PC-3 (cell line): ENCODE data around the gene SPDEF. TPM values are rescaled to one million over a fixed set of nuclear protein-coding genes. Genes with fewer than 3 reads are reported as not detected.

Experiments
- ATAC-seq: fragments of 200-7000 bp; cut with Tn5 transposase; 2 replicates; pipeline ENCODE4 v1.9.1; 2020; ENCODE audit warnings: mild to moderate bottlenecking, moderate library complexity
- BruUV-seq: library from RNA; stranded (reverse); fragments of 400-500 nt; replicated peaks from 2 replicates; lab custom pipeline; 2021; lab: Mats Ljungman, UMichigan
- CTCF ChIA-PET: fragments of 300-600 bp; sonication (Branson Sonifier 250); formaldehyde crosslinking; loops from one replicate; lab custom pipeline; 2022; ENCODE audit warnings: antibody characterized with exemption; lab: Charles Lee
- POLR2A ChIA-PET: fragments of 300-600 bp; sonication (Branson Sonifier 250); formaldehyde crosslinking; loops from one replicate; lab custom pipeline; 2022; ENCODE audit warnings: antibody characterized with exemption; ENCODE audit not compliant: unreplicated experiment; lab: Charles Lee
- DNase-seq: peaks from one replicate; pipeline ENCODE4 v3.0.0-alpha.2; 2015
- H2AFZ ChIP-seq: fragments of 300-600 bp; sonication (generic); 2 replicates; pipeline ENCODE4 v1.6.0; 2016; ENCODE audit warnings: antibody characterized with exemption, low read length
- H3F3A ChIP-seq: fragments of 300-600 bp; sonication (generic); one replicate; pipeline ENCODE4 v1.6.0; 2017; ENCODE audit warnings: antibody characterized with exemption, low read length, control low read depth, mild to moderate bottlenecking; ENCODE audit not compliant: unreplicated experiment
- H3K27ac ChIP-seq: fragments of 300-600 bp; sonication (generic); 2 replicates; pipeline ENCODE4 v1.5.1; 2016; ENCODE audit warnings: mild to moderate bottlenecking, low read length
- H3K27me3 ChIP-seq: fragments of 300-600 bp; sonication (generic); 2 replicates; pipeline ENCODE4 v1.6.1; 2016; ENCODE audit warnings: low read length, mixed read lengths
- H3K36me3 ChIP-seq: fragments of 300-600 bp; sonication (generic); 2 replicates; pipeline ENCODE4 v1.6.1; 2016; ENCODE audit warnings: low read depth, mixed run types, low read length, mixed read lengths
- H3K4me1 ChIP-seq: fragments of 300-600 bp; sonication (generic); 2 replicates; pipeline ENCODE4 v1.5.1; 2016; ENCODE audit warnings: low read length; ENCODE audit not compliant: insufficient read depth
- H3K4me2 ChIP-seq: fragments of 300-600 bp; sonication (generic); 2 replicates; pipeline ENCODE4 v1.6.0; 2016; ENCODE audit warnings: low read length
- H3K4me3 ChIP-seq: fragments of 300-600 bp; sonication (generic); 2 replicates; pipeline ENCODE4 v1.5.1; 2016; ENCODE audit warnings: mild to moderate bottlenecking, low read length, mixed read lengths
- H3K79me2 ChIP-seq: fragments of 300-600 bp; sonication (generic); 2 replicates; pipeline ENCODE4 v1.6.1; 2017; ENCODE audit warnings: low read length, mixed read lengths
- H3K9ac ChIP-seq: fragments of 300-600 bp; sonication (generic); 2 replicates; pipeline ENCODE4 v1.6.0; 2016; ENCODE audit warnings: mild to moderate bottlenecking, low read length
- H3K9me2 ChIP-seq: fragments of 300-600 bp; sonication (generic); replicated peaks from 2 replicates; pipeline ENCODE4 v1.6.1; 2016; ENCODE audit warnings: mixed run types, low read length, mixed read lengths
- H3K9me3 ChIP-seq: fragments of 300-600 bp; sonication (generic); 2 replicates; pipeline ENCODE4 v1.6.1; 2016; ENCODE audit warnings: low read length, mixed read lengths
- H4K20me1 ChIP-seq: fragments of 300-600 bp; sonication (generic); 2 replicates; pipeline ENCODE4 v1.6.1; 2016; ENCODE audit warnings: low read length, mixed read lengths
- EZH2 ChIP-seq: fragments of 300-600 bp; sonication (generic); IDR thresholded peaks from one replicate; pipeline ENCODE4 v1.6.1; 2017; ENCODE audit warnings: antibody characterized with exemption, mild to moderate bottlenecking, low read length; ENCODE audit not compliant: unreplicated experiment
- EZH2phosphoT487 ChIP-seq: fragments of 300-600 bp; sonication (generic); IDR thresholded peaks from 2 replicates; pipeline ENCODE4 v1.6.1; 2018; ENCODE audit warnings: mild to moderate bottlenecking, antibody characterized with exemption, low read length, borderline replicate concordance
- intact Hi-C: fragments of 100-400 bp; cut with micrococcal nuclease; formaldehyde crosslinking; loops from 2 replicates; pipeline ENCODE4 v1.9.0; 2023
- total RNA-seq: library from RNA; depleted of rRNA; stranded (reverse); fragments of >200 nt; gene quantifications from 2 replicates; pipeline ENCODE4 v1.2.3, GENCODE V29; 2014
- TF ChIP-seq, protein P1 (sequence below): fragments of 300-600 bp; sonication (generic); conservative IDR thresholded peaks from 2 replicates; pipeline ENCODE4 v1.5.1; 2017; ENCODE audit warnings: antibody characterized with exemption, low read depth, mild to moderate bottlenecking, low read length

The SPDEF gene
- total RNA-seq, 1 experiment from 2014 or later, result 190 TPM

GRCh38 chr6:34506718-34507117 lies 49.4 kb downstream of the SPDEF start:
- H3K4me2 ChIP-seq, result no peak overlapping the region
- no peaks in the 10 kb centered on the region for H3K9me3 ChIP-seq
- no peak overlapping the region for H3K4me3 ChIP-seq
- BruUV-seq, result no TSS peak
- ChIA-PET POLR2A (no interaction called here), CTCF (no interaction called here)
- no peaks in the 10 kb centered on the region for H3K27me3 ChIP-seq
- H3K36me3 ChIP-seq, result no peaks in the 10 kb centered on the region
- H3F3A ChIP-seq, result no peaks in the 10 kb centered on the region
- no peak overlapping the region for H2AFZ ChIP-seq
- intact Hi-C loops, result no loop called here
- H4K20me1 ChIP-seq, result no peaks in the 10 kb centered on the region
- H3K4me1 ChIP-seq, result no peaks in the 10 kb centered on the region
- no peak overlapping the region for H3K27ac ChIP-seq
- DNase-seq, result no peak
- ATAC-seq, result no peak
- TF ChIP-seq EZH2phosphoT487 (no peak), EZH2 (no peak)
- TF ChIP-seq, protein P1, sequence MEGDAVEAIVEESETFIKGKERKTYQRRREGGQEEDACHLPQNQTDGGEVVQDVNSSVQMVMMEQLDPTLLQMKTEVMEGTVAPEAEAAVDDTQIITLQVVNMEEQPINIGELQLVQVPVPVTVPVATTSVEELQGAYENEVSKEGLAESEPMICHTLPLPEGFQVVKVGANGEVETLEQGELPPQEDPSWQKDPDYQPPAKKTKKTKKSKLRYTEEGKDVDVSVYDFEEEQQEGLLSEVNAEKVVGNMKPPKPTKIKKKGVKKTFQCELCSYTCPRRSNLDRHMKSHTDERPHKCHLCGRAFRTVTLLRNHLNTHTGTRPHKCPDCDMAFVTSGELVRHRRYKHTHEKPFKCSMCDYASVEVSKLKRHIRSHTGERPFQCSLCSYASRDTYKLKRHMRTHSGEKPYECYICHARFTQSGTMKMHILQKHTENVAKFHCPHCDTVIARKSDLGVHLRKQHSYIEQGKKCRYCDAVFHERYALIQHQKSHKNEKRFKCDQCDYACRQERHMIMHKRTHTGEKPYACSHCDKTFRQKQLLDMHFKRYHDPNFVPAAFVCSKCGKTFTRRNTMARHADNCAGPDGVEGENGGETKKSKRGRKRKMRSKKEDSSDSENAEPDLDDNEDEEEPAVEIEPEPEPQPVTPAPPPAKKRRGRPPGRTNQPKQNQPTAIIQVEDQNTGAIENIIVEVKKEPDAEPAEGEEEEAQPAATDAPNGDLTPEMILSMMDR, result no peak
- no peak overlapping the region for H3K9ac ChIP-seq
- no peaks in the 10 kb centered on the region for H3K79me2 ChIP-seq
- no peaks in the 10 kb centered on the region for H3K9me2 ChIP-seq

DNA sequence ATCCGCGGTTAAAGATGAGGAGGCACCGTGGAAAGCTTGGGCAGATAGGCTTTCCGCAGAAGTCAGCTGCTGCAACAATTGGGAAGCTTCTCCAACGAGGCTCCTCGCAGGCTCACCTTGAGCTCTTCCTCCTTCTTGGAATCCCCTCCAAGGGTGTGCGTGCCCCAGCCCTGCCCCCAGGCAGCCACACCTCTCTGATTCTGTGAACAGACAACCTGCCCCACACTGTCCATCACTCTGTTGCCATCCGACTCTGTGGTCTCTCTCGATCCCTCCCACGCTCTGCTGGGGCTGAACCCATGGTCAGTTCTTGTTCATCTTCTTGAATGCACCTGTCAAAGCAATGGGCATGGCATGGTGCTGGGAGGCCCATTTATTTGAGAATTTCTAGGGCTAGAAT lies 58.7 kb downstream of the SPDEF start:
- H3K27ac ChIP-seq, result no peak overlapping the region
- no peaks in the 10 kb centered on the region for H3K79me2 ChIP-seq
- H3K4me1 ChIP-seq, result no peaks in the 10 kb centered on the region
- no peak overlapping the region for H2AFZ ChIP-seq
- intact Hi-C loops, result no loop called here
- DNase-seq, result no peak
- H3K4me2 ChIP-seq, result no peak overlapping the region
- no peaks in the 10 kb centered on the region for H3K9me2 ChIP-seq
- BruUV-seq, result no TSS peak
- POLR2A ChIA-PET, result no interaction called here
- no peaks in the 10 kb centered on the region for H3F3A ChIP-seq
- no peak overlapping the region for H3K4me3 ChIP-seq
- no peaks in the 10 kb centered on the region; the same call in 1 of the 2 replicates for H3K9me3 ChIP-seq
- TF ChIP-seq EZH2, result no peak
- CTCF ChIA-PET, result no interaction called here
- no peaks in the 10 kb centered on the region for H3K36me3 ChIP-seq
- H4K20me1 ChIP-seq, result no peaks in the 10 kb centered on the region
- ATAC-seq, result no peak
- no peak overlapping the region for H3K9ac ChIP-seq
- no peaks in the 10 kb centered on the region for H3K27me3 ChIP-seq

GRCh38 chr6:34496103-34496685 lies 59.9 kb downstream of the SPDEF start:
- CTCF ChIA-PET, result no interaction called here

More at GRCh38 chr6:34496103-34496685, 59.9 kb downstream of the SPDEF start:
- no peak overlapping the region for H3K9ac ChIP-seq
- H3K27me3 ChIP-seq, result no peaks in the 10 kb centered on the region
- no peak for ATAC-seq
- no peaks in the 10 kb centered on the region for H3F3A ChIP-seq
- TF ChIP-seq, protein P1, result no peak
- no peak for TF ChIP-seq EZH2
- no peak for TF ChIP-seq EZH2phosphoT487
- POLR2A ChIA-PET, result no interaction called here
- H3K79me2 ChIP-seq, result no peaks in the 10 kb centered on the region
- no peak overlapping the region for H2AFZ ChIP-seq
- H4K20me1 ChIP-seq, result no peaks in the 10 kb centered on the region
- BruUV-seq, result no TSS peak
- no peaks in the 10 kb centered on the region for H3K9me2 ChIP-seq
- no peak overlapping the region for H3K4me2 ChIP-seq
- no peaks in the 10 kb centered on the region for H3K4me1 ChIP-seq
- H3K4me3 ChIP-seq, result no peak overlapping the region
- intact Hi-C loops, result no loop called here
- no peaks in the 10 kb centered on the region; the same call in 1 of the 2 replicates for H3K9me3 ChIP-seq
- DNase-seq, result no peak
- H3K27ac ChIP-seq, result no peak overlapping the region
- H3K36me3 ChIP-seq, result no peaks in the 10 kb centered on the region
